22Rv1 (cell line): ENCODE results near the gene HBQ1.
A peak's percentile ranks its signal among the peaks of the same experiment; 100 is the strongest.

Source experiments
- H3K27ac ChIP-seq: fragments of 450-650 bp; 2 replicates; pipeline ENCODE4 v1.5.1; 2017
- CTCF ChIP-seq: fragments of 450-650 bp; IDR thresholded peaks from 2 replicates; pipeline ENCODE4 v1.5.1; 2017; ENCODE audit warnings: mild to moderate bottlenecking

The HBQ1 gene

GRCh38 chr16:229731-230281 is 49.5 kb downstream of the HBQ1 start:
- peak overlapping the region; percentile 86 for H3K27ac ChIP-seq
- TF ChIP-seq CTCF: no peak

- peak overlapping the region; percentile 86 for H3K27ac ChIP-seq
Observed at GRCh38 chr16:230351-230750, 50.1 kb downstream of the HBQ1 start.
